Stimulated activated naive B cell treated with anti-CD40 and anti-IgM and Interleukin-4, amounts not matched to agents 10 μg/mL and 1 μg/mL and 100 μg/mL, for 72 hours (primary cell): Measurements from ENCODE around the gene KIF6.
"Not testable (repeated sequence)": the region's sequence is repeated elsewhere in the genome, so short reads cannot be mapped to it uniquely, and the experiment has no call there.

Experiments
- ATAC-seq, 2 donors: fragments of 150-1000 bp; cut with Tn5 transposase; replicated peaks; 2 replicates each; pipeline ENCODE4 v1.10.0; 2021; ENCODE audit warnings: moderate library complexity in 1 of 2
- DNase-seq: peaks from one replicate; pipeline ENCODE4 v3.0.0; 2021
- H3K27ac Mint-ChIP-seq: one replicate; pipeline ENCODE4 v1.8.0; 2022; ENCODE audit warnings: mild to moderate bottlenecking, mixed read lengths
- H3K27me3 Mint-ChIP-seq, 2 donors: one replicate each; pipeline ENCODE4 v1.8.0; 2022; ENCODE audit warnings: mixed read lengths in 2 of 2
- H3K36me3 Mint-ChIP-seq, 2 donors: one replicate each; pipeline ENCODE4 v1.8.0; 2022; ENCODE audit warnings: mixed read lengths in 2 of 2, mild to moderate bottlenecking in 1 of 2
- H3K4me1 Mint-ChIP-seq, 2 donors: one replicate each; pipeline ENCODE4 v1.8.0; 2022; ENCODE audit warnings: mixed read lengths in 2 of 2, mild to moderate bottlenecking in 1 of 2
- H3K4me3 Mint-ChIP-seq, 2 donors: one replicate each; pipeline ENCODE4 v1.8.0; 2022; ENCODE audit warnings: mild to moderate bottlenecking in 2 of 2, mixed read lengths in 2 of 2, moderate library complexity in 1 of 2
- H3K9me3 Mint-ChIP-seq, 2 donors: one replicate each; pipeline ENCODE4 v1.8.0; 2022; ENCODE audit warnings: mixed read lengths in 2 of 2, mild to moderate bottlenecking in 1 of 2

The KIF6 gene

GRCh38 chr6:39302011-39302410 is 423.2 kb downstream of the KIF6 start:
- Mint-ChIP-seq H3K27me3 (peaks cover 7 to 32% of the 10 kb centered on the region in 2 donors), H3K4me3 (no peak overlapping the region), H3K9me3 (peaks cover 4 to 5% of the 10 kb centered on the region in 2 donors), H3K36me3 (peaks cover 0 to 4% of the 10 kb centered on the region in 2 donors), H3K27ac (no peak overlapping the region), H3K4me1 (no peaks in the 10 kb centered on the region)
- no peak for DNase-seq
- no peak for ATAC-seq

- no peak for ATAC-seq
- no peak overlapping the region for H3K4me3 Mint-ChIP-seq
- H3K27ac Mint-ChIP-seq = no peak overlapping the region
- H3K4me1 Mint-ChIP-seq = no peaks in the 10 kb centered on the region
- H3K9me3 Mint-ChIP-seq = peaks cover 4 to 5% of the 10 kb centered on the region in 2 donors
- no peak for DNase-seq
- peaks cover 0 to 4% of the 10 kb centered on the region in 2 donors for H3K36me3 Mint-ChIP-seq
- peaks cover 7 to 34% of the 10 kb centered on the region in 2 donors for H3K27me3 Mint-ChIP-seq
These were observed 423.6 kb downstream of the KIF6 start for GRCh38 chr6:39301606-39302005.

GRCh38 chr6:39300739-39301138 is 424.5 kb downstream of the KIF6 start:
- H3K27me3 Mint-ChIP-seq = peaks cover 13 to 39% of the 10 kb centered on the region in 2 donors
- ATAC-seq = peak in 1 of 2 donors; percentile 13
- no peaks in the 10 kb centered on the region for H3K4me1 Mint-ChIP-seq
- H3K4me3 Mint-ChIP-seq = no peak overlapping the region
- H3K27ac Mint-ChIP-seq = no peak overlapping the region
- peaks cover 0 to 4% of the 10 kb centered on the region in 2 donors for H3K36me3 Mint-ChIP-seq
- no peak for DNase-seq
- peaks cover 4 to 5% of the 10 kb centered on the region in 2 donors for H3K9me3 Mint-ChIP-seq

GRCh38 chr6:39298061-39298460 is 427.1 kb downstream of the KIF6 start:
- Mint-ChIP-seq H3K9me3 (no peaks in the 10 kb centered on the region), H3K4me3 (no peak overlapping the region), H3K27ac (no peak overlapping the region), H3K36me3 (no peaks in the 10 kb centered on the region), H3K27me3 (peaks cover 24 to 50% of the 10 kb centered on the region in 2 donors), H3K4me1 (peaks cover 5% of the 10 kb centered on the region in 2 donors)
- DNase-seq (no peak), ATAC-seq (no peak)

GRCh38 chr6:39296745-39297640 is 428.2 kb downstream of the KIF6 start:
- Mint-ChIP-seq H3K36me3 (no peaks in the 10 kb centered on the region), H3K4me3 (no peak overlapping the region), H3K4me1 (peaks cover 5% of the 10 kb centered on the region in 2 donors), H3K9me3 (no peaks in the 10 kb centered on the region), H3K27me3 (peaks cover 35 to 59% of the 10 kb centered on the region in 2 donors), H3K27ac (no peak overlapping the region)
- no peak for DNase-seq
- no peak for ATAC-seq

GRCh38 chr6:39295611-39296011 is 429.6 kb downstream of the KIF6 start:
- Mint-ChIP-seq H3K9me3 (no peaks in the 10 kb centered on the region), H3K27me3 (peaks cover 31 to 55% of the 10 kb centered on the region in 2 donors), H3K4me1 (peaks cover 5% of the 10 kb centered on the region in 2 donors), H3K27ac (no peak overlapping the region), H3K36me3 (no peaks in the 10 kb centered on the region), H3K4me3 (no peak overlapping the region)
- no peak for ATAC-seq
- DNase-seq = no peak

- peaks cover 5% of the 10 kb centered on the region in 2 donors for H3K4me1 Mint-ChIP-seq
- no peak overlapping the region for H3K27ac Mint-ChIP-seq
These were observed 430.3 kb downstream of the KIF6 start for GRCh38 chr6:39294899-39295298.

GRCh38 chr6:39294133-39294532 is 431.1 kb downstream of the KIF6 start:
- ATAC-seq = no peak
- Mint-ChIP-seq H3K4me3 (no peak overlapping the region), H3K36me3 (no peaks in the 10 kb centered on the region), H3K27me3 (peaks cover 28 to 46% of the 10 kb centered on the region in 2 donors), H3K27ac (no peak overlapping the region), H3K9me3 (no peaks in the 10 kb centered on the region), H3K4me1 (peaks cover 5% of the 10 kb centered on the region in 2 donors)
- DNase-seq = no peak

More at GRCh38 chr6:39294899-39295298, 430.3 kb downstream of the KIF6 start:
- ATAC-seq (no peak), DNase-seq (no peak)
- Mint-ChIP-seq H3K36me3 (no peaks in the 10 kb centered on the region), H3K9me3 (no peaks in the 10 kb centered on the region), H3K27me3 (peaks cover 28 to 52% of the 10 kb centered on the region in 2 donors), H3K4me3 (no peak overlapping the region)

- no peaks in the 10 kb centered on the region for H3K36me3 Mint-ChIP-seq
- H3K4me3 Mint-ChIP-seq = no peak overlapping the region
- H3K27me3 Mint-ChIP-seq = peaks cover 28 to 51% of the 10 kb centered on the region in 2 donors
- H3K9me3 Mint-ChIP-seq = peaks cover 0 to 3% of the 10 kb centered on the region in 2 donors
- H3K27ac Mint-ChIP-seq = no peak overlapping the region
- ATAC-seq (no peak), DNase-seq (no peak)
- peaks cover 5 to 11% of the 10 kb centered on the region in 2 donors for H3K4me1 Mint-ChIP-seq
These were observed 432.6 kb downstream of the KIF6 start for GRCh38 chr6:39292637-39293036.

- DNase-seq = no peak
- no peak overlapping the region for H3K27ac Mint-ChIP-seq
- peaks cover 0 to 14% of the 10 kb centered on the region in 2 donors for H3K4me1 Mint-ChIP-seq
- ATAC-seq = peak; percentile 63 to 68
- H3K36me3 Mint-ChIP-seq = no peaks in the 10 kb centered on the region
- H3K27me3 Mint-ChIP-seq = peaks cover 25 to 37% of the 10 kb centered on the region in 2 donors
- H3K4me3 Mint-ChIP-seq = no peak overlapping the region
- H3K9me3 Mint-ChIP-seq = peaks cover 0 to 5% of the 10 kb centered on the region in 2 donors
These were observed 435.7 kb downstream of the KIF6 start for GRCh38 chr6:39289490-39289889.

- Mint-ChIP-seq H3K4me3 (no peak overlapping the region), H3K9me3 (peaks cover 0 to 5% of the 10 kb centered on the region in 2 donors), H3K36me3 (no peaks in the 10 kb centered on the region), H3K4me1 (peaks cover 0 to 14% of the 10 kb centered on the region in 2 donors), H3K27me3 (peaks cover 28 to 31% of the 10 kb centered on the region in 2 donors), H3K27ac (no peak overlapping the region)
- ATAC-seq (no peak), DNase-seq (no peak)
These were observed 437.6 kb downstream of the KIF6 start for GRCh38 chr6:39287601-39288000.

GRCh38 chr6:39286596-39286995 is 438.6 kb downstream of the KIF6 start:
- not testable (repeated sequence) for H3K27ac Mint-ChIP-seq, DNase-seq, H3K9me3 Mint-ChIP-seq, H3K4me3 Mint-ChIP-seq, H3K36me3 Mint-ChIP-seq
- Mint-ChIP-seq H3K27me3 (peaks cover 26 to 32% of the 10 kb centered on the region in 2 donors), H3K4me1 (peaks cover 0 to 14% of the 10 kb centered on the region in 2 donors)
- peak; percentile 36 to 64 for ATAC-seq

- ATAC-seq (no peak), DNase-seq (no peak)
- peaks cover 27 to 55% of the 10 kb centered on the region in 2 donors for H3K27me3 Mint-ChIP-seq
- no peak overlapping the region for H3K27ac Mint-ChIP-seq
- no peaks in the 10 kb centered on the region for H3K36me3 Mint-ChIP-seq
- peaks cover 0 to 2% of the 10 kb centered on the region in 2 donors for H3K9me3 Mint-ChIP-seq
- peaks cover 0 to 8% of the 10 kb centered on the region in 2 donors for H3K4me1 Mint-ChIP-seq
- no peak overlapping the region for H3K4me3 Mint-ChIP-seq
These were observed 442.4 kb downstream of the KIF6 start for GRCh38 chr6:39282774-39283173.

- peaks cover 0 to 8% of the 10 kb centered on the region in 2 donors for H3K4me1 Mint-ChIP-seq
- peaks cover 0 to 3% of the 10 kb centered on the region in 2 donors for H3K9me3 Mint-ChIP-seq
- peaks cover 32 to 66% of the 10 kb centered on the region in 2 donors for H3K27me3 Mint-ChIP-seq
- no peaks in the 10 kb centered on the region for H3K36me3 Mint-ChIP-seq
- DNase-seq (no peak), ATAC-seq (no peak)
- H3K27ac Mint-ChIP-seq = no peak overlapping the region
- no peak overlapping the region for H3K4me3 Mint-ChIP-seq
These were observed 443.8 kb downstream of the KIF6 start for GRCh38 chr6:39281312-39281980.
